ENCODE data around the gene POLR1C. TPM values are rescaled to one million over a fixed set of nuclear protein-coding genes. Genes with fewer than 3 reads are reported as not detected.
"Not testable (repeated sequence)": the region's sequence is repeated elsewhere in the genome, so short reads cannot be mapped to it uniquely, and the experiment has no call there.

POLR1C gene
- total and polyA plus RNA-seq, 2 experiments from 2014 or later, result 24.9 to 38.1 TPM

DNA sequence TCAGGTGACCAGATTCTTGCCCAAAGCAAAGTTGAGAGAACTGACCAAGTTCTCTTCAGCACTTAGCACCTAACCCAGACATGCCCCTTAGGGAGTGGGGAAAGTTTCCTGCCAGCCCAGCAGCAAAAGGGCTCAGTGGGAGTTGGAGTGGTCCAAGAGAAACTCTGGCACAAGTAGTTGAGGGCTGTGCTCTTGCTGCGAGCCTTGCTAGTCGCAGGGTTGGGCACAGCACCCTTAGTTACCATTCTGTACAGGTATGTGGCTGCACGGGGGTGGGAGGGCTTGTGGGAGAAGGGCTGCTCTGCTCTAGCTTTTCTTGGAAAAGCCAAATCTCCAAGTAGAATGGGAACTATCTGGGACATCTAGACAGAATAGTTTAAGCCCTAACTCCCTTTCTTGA lies 6.4 kb downstream of the POLR1C start:
- 97 to 98% methylated on average over 3 of the region's 3 CpGs for WGBS, 2 experiments (ENCODE audit: low coverage in 1 of 2, low lambda C conversion rate in 2 of 2, missing lambda C conversion rate in 2 of 2)
- Histone ChIP-seq H3K4me3 (no peak overlapping the region), H3K79me2 (ENCODE audit: insufficient read depth) (peaks cover 21% of the 10 kb centered on the region), H3K4me2 (ENCODE audit: unreplicated experiment) (no peak overlapping the region), H3K36me3 (ENCODE audit: low read depth) (peaks cover 80% of the 10 kb centered on the region), H3K27ac (no peak overlapping the region), H3K27me3 (replicated peaks; ENCODE audit: insufficient read depth) (no peaks in the 10 kb centered on the region), H3K9me3 (ENCODE audit: low read depth) (no peaks in the 10 kb centered on the region), H3F3A (ENCODE audit: insufficient read depth) (peaks cover 44% of the 10 kb centered on the region), H3K9me2 (ENCODE audit: insufficient read depth) (no peaks in the 10 kb centered on the region), H3K9ac (no peak overlapping the region), H4K20me1 (ENCODE audit: insufficient read depth) (no peaks in the 10 kb centered on the region), H2AFZ (no peak overlapping the region), H3K4me1 (ENCODE audit: insufficient read depth) (peaks cover 6% of the 10 kb centered on the region)
- DNase-seq, result no peak
- in situ Hi-C loops (cut with MboI), result no loop called here
- TF ChIP-seq EZH2 (IDR thresholded peaks at IDR 0.05; ENCODE audit: insufficient read depth, poor library complexity, severe bottlenecking), result no peak
- TF ChIP-seq EZH2phosphoT487 (IDR thresholded peaks at IDR 0.05; ENCODE audit: insufficient read depth, low read depth), result no peak

- Histone ChIP-seq H3K79me2 (ENCODE audit: insufficient read depth) (peaks cover 8% of the 10 kb centered on the region), H3K4me1 (ENCODE audit: insufficient read depth) (no peaks in the 10 kb centered on the region), H3K4me3 (no peak overlapping the region), H4K20me1 (ENCODE audit: insufficient read depth) (no peaks in the 10 kb centered on the region), H3K9ac (no peak overlapping the region), H3K27me3 (replicated peaks; ENCODE audit: insufficient read depth) (no peaks in the 10 kb centered on the region), H3K9me2 (ENCODE audit: insufficient read depth) (no peaks in the 10 kb centered on the region), H3K36me3 (ENCODE audit: low read depth) (peaks cover 84% of the 10 kb centered on the region), H3K9me3 (ENCODE audit: low read depth) (no peaks in the 10 kb centered on the region), H3F3A (ENCODE audit: insufficient read depth) (peaks cover 42% of the 10 kb centered on the region), H3K27ac (no peak overlapping the region), H3K4me2 (ENCODE audit: unreplicated experiment) (no peak overlapping the region), H2AFZ (no peak overlapping the region)
- in situ Hi-C loops (cut with MboI), result no loop called here
- no peak for TF ChIP-seq EZH2 (IDR thresholded peaks at IDR 0.05; ENCODE audit: insufficient read depth, poor library complexity, severe bottlenecking)
- TF ChIP-seq EZH2phosphoT487 (IDR thresholded peaks at IDR 0.05; ENCODE audit: insufficient read depth, low read depth), result no peak
- 89 to 94% methylated on average over 10 of the region's 10 CpGs for WGBS, 2 experiments (ENCODE audit: low coverage in 1 of 2, low lambda C conversion rate in 2 of 2, missing lambda C conversion rate in 2 of 2)
- no peak for DNase-seq
These were observed 7.6 kb downstream of the POLR1C start for GRCh38 chr6:43524483-43524961.

GRCh38 chr6:43532201-43532600 lies 15.3 kb downstream of the POLR1C start:
- H3K9me2 ChIP-seq (ENCODE audit: insufficient read depth), result no peaks in the 10 kb centered on the region

DNA sequence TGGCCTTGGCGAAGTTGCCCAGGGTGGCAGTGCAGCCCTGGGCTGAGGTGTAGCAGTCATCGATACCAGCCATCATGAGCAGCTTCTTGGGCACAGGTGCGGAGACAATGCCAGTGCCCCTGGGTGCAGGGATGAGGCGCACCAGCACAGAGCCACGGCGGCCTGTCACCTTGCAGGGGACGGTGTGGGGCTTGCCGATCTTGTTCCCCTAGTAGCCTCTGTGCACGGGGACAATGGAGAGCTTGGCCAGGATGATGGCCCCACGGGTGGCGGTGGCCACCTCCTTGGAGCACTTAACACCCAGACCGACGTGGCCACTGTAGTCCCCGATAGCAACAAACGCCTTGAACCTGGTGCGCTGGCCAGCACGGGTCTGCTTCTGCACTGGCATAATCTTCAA lies 22.1 kb downstream of the POLR1C start:
- H3K9me2 ChIP-seq (ENCODE audit: insufficient read depth); H3K9ac ChIP-seq; H3K4me1 ChIP-seq (ENCODE audit: insufficient read depth); H3K27ac ChIP-seq; H3K4me3 ChIP-seq; H3F3A ChIP-seq (ENCODE audit: insufficient read depth); H3K27me3 ChIP-seq (replicated peaks; ENCODE audit: insufficient read depth); H2AFZ ChIP-seq; in situ Hi-C loops (cut with MboI); H3K9me3 ChIP-seq (ENCODE audit: low read depth); H3K4me2 ChIP-seq (ENCODE audit: unreplicated experiment); DNase-seq; H4K20me1 ChIP-seq (ENCODE audit: insufficient read depth); H3K79me2 ChIP-seq (ENCODE audit: insufficient read depth): not testable (repeated sequence)
- 96 to 97% methylated on average over 17 of the region's 17 CpGs for WGBS, 2 experiments (ENCODE audit: low coverage in 1 of 2, low lambda C conversion rate in 2 of 2, missing lambda C conversion rate in 2 of 2)
- peaks cover 40% of the 10 kb centered on the region for H3K36me3 ChIP-seq (ENCODE audit: low read depth)

More at GRCh38 chr6:43532201-43532600, 15.3 kb downstream of the POLR1C start:
- Histone ChIP-seq H3K9me3 (ENCODE audit: low read depth) (no peaks in the 10 kb centered on the region), H2AFZ (no peak overlapping the region), H4K20me1 (ENCODE audit: insufficient read depth) (no peaks in the 10 kb centered on the region), H3K4me2 (ENCODE audit: unreplicated experiment) (no peak overlapping the region), H3K4me1 (ENCODE audit: insufficient read depth) (0 out of 2 replicates have a peak, but pooled peaks cover 3% of the 10 kb centered on the region), H3K27ac (peak overlapping the region; percentile 4; the same call in 1 of the 2 replicates), H3F3A (ENCODE audit: insufficient read depth) (peaks cover 20% of the 10 kb centered on the region), H3K9ac (no peak overlapping the region), H3K4me3 (no peak overlapping the region), H3K36me3 (ENCODE audit: low read depth) (peaks cover 38% of the 10 kb centered on the region; the same call in 1 of the 2 replicates), H3K79me2 (ENCODE audit: insufficient read depth) (no peaks in the 10 kb centered on the region), H3K27me3 (replicated peaks; ENCODE audit: insufficient read depth) (no peaks in the 10 kb centered on the region)
- peak; percentile 51 for DNase-seq
- 47 to 71% methylated on average over 1 of the region's 1 CpG for WGBS, 2 experiments (ENCODE audit: low coverage in 1 of 2, low lambda C conversion rate in 2 of 2, missing lambda C conversion rate in 2 of 2)
- in situ Hi-C loops (cut with MboI), result no loop called here
- TF ChIP-seq EZH2 (IDR thresholded peaks at IDR 0.05; ENCODE audit: insufficient read depth, poor library complexity, severe bottlenecking), result no peak
- TF ChIP-seq EZH2phosphoT487 (IDR thresholded peaks at IDR 0.05; ENCODE audit: insufficient read depth, low read depth), result no peak

GRCh38 chr6:43539409-43539808 lies 22.5 kb downstream of the POLR1C start:
- H3K4me2 ChIP-seq (ENCODE audit: unreplicated experiment); H3K9me3 ChIP-seq (ENCODE audit: low read depth); H3K4me1 ChIP-seq (ENCODE audit: insufficient read depth); H3K9me2 ChIP-seq (ENCODE audit: insufficient read depth); H4K20me1 ChIP-seq (ENCODE audit: insufficient read depth); in situ Hi-C loops (cut with MboI); H3K4me3 ChIP-seq; H2AFZ ChIP-seq; H3F3A ChIP-seq (ENCODE audit: insufficient read depth); H3K9ac ChIP-seq; H3K27me3 ChIP-seq (replicated peaks; ENCODE audit: insufficient read depth); H3K79me2 ChIP-seq (ENCODE audit: insufficient read depth); DNase-seq; H3K27ac ChIP-seq: not testable (repeated sequence)
- 98 to 99% methylated on average over 9 to 20 of the region's 20 CpGs for WGBS, 2 experiments (ENCODE audit: low coverage in 1 of 2, low lambda C conversion rate in 2 of 2, missing lambda C conversion rate in 2 of 2)
- H3K36me3 ChIP-seq (ENCODE audit: low read depth), result peaks cover 40% of the 10 kb centered on the region
